Panc1 (cell line): Measurements from ENCODE around the gene DCP1A. TPM values are rescaled to one million over a fixed set of nuclear protein-coding genes. Genes with fewer than 3 reads are reported as not detected.

Experiments
- ATAC-seq: fragments of 200-7000 bp; cut with Tn5 transposase; 2 replicates; pipeline ENCODE4 v1.9.1; 2020; ENCODE audit warnings: mild to moderate bottlenecking, moderate library complexity
- BruUV-seq: library from RNA; stranded (reverse); fragments of 400-500 nt; replicated peaks from 2 replicates; lab custom pipeline; 2021; lab: Mats Ljungman, UMichigan
- CTCF ChIA-PET: fragments of 300-600 bp; sonication (Branson Sonifier 250); formaldehyde crosslinking; loops from one replicate; lab custom pipeline; 2022; ENCODE audit warnings: antibody characterized with exemption; lab: Charles Lee
- POLR2A ChIA-PET: fragments of 300-600 bp; sonication (Branson Sonifier 250); formaldehyde crosslinking; loops from one replicate; lab custom pipeline; 2022; ENCODE audit warnings: antibody characterized with exemption; lab: Charles Lee
- DNase-seq: peaks from one replicate; pipeline ENCODE4 v3.0.0-alpha.2; 2010; ENCODE audit warnings: low read depth, low spot score
- H3K27ac ChIP-seq: 2 replicates; pipeline ENCODE4 v1.5.1; 2011; ENCODE audit warnings: mild to moderate bottlenecking, low read length, inconsistent platforms
- H3K27me3 ChIP-seq: fragments of 200-500 bp; sonication (Bioruptor generic); 2 replicates; pipeline ENCODE4 v1.6.0; 2014; ENCODE audit warnings: low read length, inconsistent platforms; ENCODE audit not compliant: control insufficient read depth, insufficient read depth
- H3K36me3 ChIP-seq: fragments of 200-500 bp; sonication (Bioruptor generic); 2 replicates; pipeline ENCODE4 v1.5.1; 2014; ENCODE audit warnings: inconsistent platforms, mild to moderate bottlenecking, low read length, moderate library complexity; ENCODE audit not compliant: control insufficient read depth, insufficient read depth
- H3K4me1 ChIP-seq: 2 replicates; pipeline ENCODE4 v1.5.1; 2011; ENCODE audit warnings: inconsistent platforms, mild to moderate bottlenecking, low read length, moderate library complexity; ENCODE audit not compliant: control insufficient read depth, insufficient read depth
- H3K4me3 ChIP-seq, 2 experiments: 2 replicates each; pipeline ENCODE4 v1.5.1; 2011 to 2012; ENCODE audit warnings: low read depth in 2 of 2, low read length in 2 of 2, mild to moderate bottlenecking in 2 of 2, inconsistent platforms in 1 of 2, moderate library complexity in 1 of 2
- H3K9me3 ChIP-seq: fragments of 200-500 bp; sonication (Bioruptor generic); 2 replicates; pipeline ENCODE4 v1.5.1; 2014; ENCODE audit warnings: low read depth, mild to moderate bottlenecking, inconsistent platforms, low read length, moderate library complexity; ENCODE audit not compliant: control insufficient read depth, insufficient read depth
- POLR2AphosphoS5 ChIP-seq: IDR thresholded peaks from 2 replicates; pipeline ENCODE4 v1.6.1; 2012; ENCODE audit warnings: mild to moderate bottlenecking, low read depth, low read length, moderate library complexity
- SIN3A ChIP-seq: IDR thresholded peaks from 2 replicates; pipeline ENCODE4 v1.6.1; 2012; ENCODE audit warnings: low read depth, mild to moderate bottlenecking, low read length, moderate library complexity, borderline replicate concordance; ENCODE audit not compliant: insufficient read depth
- TCF7L2 ChIP-seq: IDR thresholded peaks from 2 replicates; pipeline ENCODE4 v1.6.1; 2011; ENCODE audit warnings: mild to moderate bottlenecking, low read depth, low read length, inconsistent platforms
- in situ Hi-C: cut with HindIII; loops from 2 replicates; pipeline ENCODE4 v1.10.0; 2016; ENCODE audit warnings: low sequenced_read_pairs, low pct_unique_long_range_greater_than_20kb
- intact Hi-C: fragments of 100-400 bp; cut with micrococcal nuclease; formaldehyde crosslinking; loops from one replicate; pipeline ENCODE4 v1.10.0; 2022; ENCODE audit not compliant: unreplicated experiment
- total RNA-seq: library from RNA; stranded (reverse); gene quantifications from one replicate; pipeline ENCODE4 v1.2.1, GENCODE V29; 2021; ENCODE audit not compliant: unreplicated experiment
- TF ChIP-seq, protein P1 (sequence below): fragments of 450-650 bp; IDR thresholded peaks from 2 replicates; pipeline ENCODE4 v1.5.1; 2017; ENCODE audit warnings: mild to moderate bottlenecking
- TF ChIP-seq, protein P2 (sequence below), 2 experiments: IDR thresholded peaks; 2 replicates each; pipeline ENCODE4 v1.6.1; 2011 to 2012; ENCODE audit warnings: low read depth in 2 of 2, control low read depth in 1 of 2, low read length in 1 of 2, mild to moderate bottlenecking in 1 of 2, moderate library complexity in 1 of 2; ENCODE audit not compliant: insufficient read depth in 1 of 2

The DCP1A gene
- total RNA-seq, 1 experiment from 2014 or later, result 14.4 TPM

DNA sequence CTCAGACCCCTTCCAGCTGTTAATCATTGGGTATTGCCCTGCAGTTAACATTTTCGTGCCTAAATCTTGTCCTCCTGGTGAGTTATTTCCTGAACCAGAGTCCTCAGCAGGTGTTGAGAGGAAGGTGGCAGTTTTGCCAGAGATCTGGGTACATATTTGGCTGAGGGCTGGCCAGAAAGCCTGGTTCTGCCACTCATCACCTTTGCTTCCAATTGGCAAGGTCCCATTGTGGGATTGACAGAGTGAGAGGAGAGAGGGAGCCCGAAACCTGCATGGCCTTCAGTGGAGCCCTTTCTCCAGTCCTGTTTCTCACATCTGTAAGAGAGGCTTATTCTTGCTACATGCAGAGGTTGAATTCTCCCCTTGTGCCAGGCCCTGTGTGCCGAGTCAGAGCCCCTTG lies 82.6 kb downstream of the DCP1A start:
- H3K4me1 ChIP-seq, result peaks cover 7% of the 10 kb centered on the region; the same call in 1 of the 2 replicates
- TF ChIP-seq SIN3A (no peak), POLR2AphosphoS5 (no peak), TCF7L2 (no peak)
- TF ChIP-seq, protein P1, sequence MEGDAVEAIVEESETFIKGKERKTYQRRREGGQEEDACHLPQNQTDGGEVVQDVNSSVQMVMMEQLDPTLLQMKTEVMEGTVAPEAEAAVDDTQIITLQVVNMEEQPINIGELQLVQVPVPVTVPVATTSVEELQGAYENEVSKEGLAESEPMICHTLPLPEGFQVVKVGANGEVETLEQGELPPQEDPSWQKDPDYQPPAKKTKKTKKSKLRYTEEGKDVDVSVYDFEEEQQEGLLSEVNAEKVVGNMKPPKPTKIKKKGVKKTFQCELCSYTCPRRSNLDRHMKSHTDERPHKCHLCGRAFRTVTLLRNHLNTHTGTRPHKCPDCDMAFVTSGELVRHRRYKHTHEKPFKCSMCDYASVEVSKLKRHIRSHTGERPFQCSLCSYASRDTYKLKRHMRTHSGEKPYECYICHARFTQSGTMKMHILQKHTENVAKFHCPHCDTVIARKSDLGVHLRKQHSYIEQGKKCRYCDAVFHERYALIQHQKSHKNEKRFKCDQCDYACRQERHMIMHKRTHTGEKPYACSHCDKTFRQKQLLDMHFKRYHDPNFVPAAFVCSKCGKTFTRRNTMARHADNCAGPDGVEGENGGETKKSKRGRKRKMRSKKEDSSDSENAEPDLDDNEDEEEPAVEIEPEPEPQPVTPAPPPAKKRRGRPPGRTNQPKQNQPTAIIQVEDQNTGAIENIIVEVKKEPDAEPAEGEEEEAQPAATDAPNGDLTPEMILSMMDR, result no peak
- TF ChIP-seq, protein P2, sequence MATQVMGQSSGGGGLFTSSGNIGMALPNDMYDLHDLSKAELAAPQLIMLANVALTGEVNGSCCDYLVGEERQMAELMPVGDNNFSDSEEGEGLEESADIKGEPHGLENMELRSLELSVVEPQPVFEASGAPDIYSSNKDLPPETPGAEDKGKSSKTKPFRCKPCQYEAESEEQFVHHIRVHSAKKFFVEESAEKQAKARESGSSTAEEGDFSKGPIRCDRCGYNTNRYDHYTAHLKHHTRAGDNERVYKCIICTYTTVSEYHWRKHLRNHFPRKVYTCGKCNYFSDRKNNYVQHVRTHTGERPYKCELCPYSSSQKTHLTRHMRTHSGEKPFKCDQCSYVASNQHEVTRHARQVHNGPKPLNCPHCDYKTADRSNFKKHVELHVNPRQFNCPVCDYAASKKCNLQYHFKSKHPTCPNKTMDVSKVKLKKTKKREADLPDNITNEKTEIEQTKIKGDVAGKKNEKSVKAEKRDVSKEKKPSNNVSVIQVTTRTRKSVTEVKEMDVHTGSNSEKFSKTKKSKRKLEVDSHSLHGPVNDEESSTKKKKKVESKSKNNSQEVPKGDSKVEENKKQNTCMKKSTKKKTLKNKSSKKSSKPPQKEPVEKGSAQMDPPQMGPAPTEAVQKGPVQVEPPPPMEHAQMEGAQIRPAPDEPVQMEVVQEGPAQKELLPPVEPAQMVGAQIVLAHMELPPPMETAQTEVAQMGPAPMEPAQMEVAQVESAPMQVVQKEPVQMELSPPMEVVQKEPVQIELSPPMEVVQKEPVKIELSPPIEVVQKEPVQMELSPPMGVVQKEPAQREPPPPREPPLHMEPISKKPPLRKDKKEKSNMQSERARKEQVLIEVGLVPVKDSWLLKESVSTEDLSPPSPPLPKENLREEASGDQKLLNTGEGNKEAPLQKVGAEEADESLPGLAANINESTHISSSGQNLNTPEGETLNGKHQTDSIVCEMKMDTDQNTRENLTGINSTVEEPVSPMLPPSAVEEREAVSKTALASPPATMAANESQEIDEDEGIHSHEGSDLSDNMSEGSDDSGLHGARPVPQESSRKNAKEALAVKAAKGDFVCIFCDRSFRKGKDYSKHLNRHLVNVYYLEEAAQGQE (IDR thresholded peaks at IDR 0.05; ENCODE audit: insufficient read depth in 1 of 2, low read depth in 2 of 2, low read length in 1 of 2), result no peak
- intact Hi-C loops, result no loop called here
- DNase-seq (no peak), ATAC-seq (no peak)
- in situ Hi-C loops, result no loop called here
- BruUV-seq, result no TSS peak
- no peaks in the 10 kb centered on the region for H3K27me3 ChIP-seq
- H3K4me3 ChIP-seq, result no peak overlapping the region
- POLR2A ChIA-PET, result no interaction called here
- no peaks in the 10 kb centered on the region for H3K9me3 ChIP-seq
- no peaks in the 10 kb centered on the region for H3K36me3 ChIP-seq
- H3K27ac ChIP-seq, result no peak overlapping the region
- CTCF ChIA-PET, result interaction anchor here (0.6 kb wide), 1 partner anchor 66 kb away, joined by 4 read pairs; no protein-coding TSS in a partner anchor

DNA sequence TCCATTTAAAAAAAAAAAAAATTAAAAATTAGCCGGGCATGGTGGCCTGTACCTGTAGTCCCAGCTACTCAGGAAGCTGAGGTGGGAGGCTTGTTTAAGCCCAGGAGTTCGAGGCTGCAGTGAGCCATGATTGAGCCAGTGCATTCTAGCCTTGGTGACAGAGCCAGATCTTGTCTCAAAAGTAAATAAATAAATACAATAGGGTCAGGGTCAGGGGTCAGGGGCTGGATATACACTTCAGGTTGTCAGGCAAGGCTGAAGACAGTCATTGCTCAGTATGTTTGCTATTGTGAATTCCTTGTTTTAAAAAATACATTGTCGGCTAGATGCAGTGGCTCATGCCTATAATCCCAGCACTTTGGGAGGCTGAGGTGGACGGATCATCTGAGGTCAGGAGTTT lies 83.4 kb downstream of the DCP1A start:
- no peaks in the 10 kb centered on the region for H3K9me3 ChIP-seq
- ChIA-PET POLR2A (no interaction called here), CTCF (no interaction called here)
- TF ChIP-seq TCF7L2 (no peak), POLR2AphosphoS5 (no peak), SIN3A (no peak)
- TF ChIP-seq, protein P2 (IDR thresholded peaks at IDR 0.05; ENCODE audit: insufficient read depth in 1 of 2, low read depth in 2 of 2, low read length in 1 of 2), result no peak
- TF ChIP-seq, protein P1, result no peak
- no peak overlapping the region for H3K27ac ChIP-seq
- ATAC-seq, result no peak
- H3K4me3 ChIP-seq, result no peak overlapping the region
- intact Hi-C loops, result no loop called here
- in situ Hi-C loops, result no loop called here
- DNase-seq, result no peak
- no TSS peak for BruUV-seq
- H3K36me3 ChIP-seq, result no peaks in the 10 kb centered on the region
- H3K4me1 ChIP-seq, result peaks cover 3% of the 10 kb centered on the region; the same call in 1 of the 2 replicates
- H3K27me3 ChIP-seq, result no peaks in the 10 kb centered on the region
